KMS-11 (cell line): ENCODE data around the gene CFAP65.

ENCODE experiments used
- H2AFZ ChIP-seq: fragments of 200-600 bp; sonication (generic); 2 replicates; pipeline ENCODE4 v1.6.1; 2016; ENCODE audit warnings: antibody characterized with exemption, mixed run types, low read depth
- H3K27ac ChIP-seq: fragments of 200-600 bp; sonication (generic); 2 replicates; pipeline ENCODE4 v1.6.1; 2016; ENCODE audit warnings: mild to moderate bottlenecking, mixed run types
- H3K27me3 ChIP-seq: fragments of 200-600 bp; sonication (generic); 2 replicates; pipeline ENCODE4 v1.6.1; 2017; ENCODE audit warnings: mild to moderate bottlenecking, low read depth, mixed run types, moderate library complexity; ENCODE audit not compliant: insufficient read depth
- H3K36me3 ChIP-seq: fragments of 200-600 bp; sonication (generic); 2 replicates; pipeline ENCODE4 v1.6.1; 2017; ENCODE audit warnings: mild to moderate bottlenecking, mixed run types; ENCODE audit not compliant: insufficient read depth
- H3K4me1 ChIP-seq: fragments of 200-600 bp; sonication (generic); 2 replicates; pipeline ENCODE4 v1.6.1; 2016; ENCODE audit warnings: mild to moderate bottlenecking, low read depth, mixed run types; ENCODE audit not compliant: poor library complexity, severe bottlenecking
- H3K4me2 ChIP-seq: fragments of 200-600 bp; sonication (generic); 2 replicates; pipeline ENCODE4 v1.7.0; 2016; ENCODE audit warnings: mild to moderate bottlenecking, mixed run types
- H3K4me3 ChIP-seq: fragments of 200-600 bp; sonication (generic); IDR thresholded peaks from 2 replicates; pipeline ENCODE4 v1.6.1; 2017; ENCODE audit warnings: low read depth, low read length, mixed read lengths; ENCODE audit not compliant: insufficient read depth
- H3K79me2 ChIP-seq: fragments of 200-600 bp; sonication (generic); 2 replicates; pipeline ENCODE4 v1.6.1; 2016; ENCODE audit warnings: low read depth, mixed run types; ENCODE audit not compliant: insufficient read depth
- H3K9ac ChIP-seq: fragments of 200-600 bp; sonication (generic); 2 replicates; pipeline ENCODE4 v1.6.1; 2016; ENCODE audit warnings: mild to moderate bottlenecking, mixed run types
- H4K20me1 ChIP-seq: fragments of 200-600 bp; sonication (generic); 2 replicates; pipeline ENCODE4 v1.6.1; 2016; ENCODE audit warnings: mild to moderate bottlenecking, mixed run types; ENCODE audit not compliant: insufficient read depth
- TF ChIP-seq, protein P1 (sequence below): fragments of 200-600 bp; sonication (generic); conservative IDR thresholded peaks from 2 replicates; pipeline ENCODE4 v1.6.1; 2017; ENCODE audit warnings: low read depth, mild to moderate bottlenecking, antibody characterized with exemption, low read length, moderate library complexity, mixed read lengths

Gene CFAP65

DNA sequence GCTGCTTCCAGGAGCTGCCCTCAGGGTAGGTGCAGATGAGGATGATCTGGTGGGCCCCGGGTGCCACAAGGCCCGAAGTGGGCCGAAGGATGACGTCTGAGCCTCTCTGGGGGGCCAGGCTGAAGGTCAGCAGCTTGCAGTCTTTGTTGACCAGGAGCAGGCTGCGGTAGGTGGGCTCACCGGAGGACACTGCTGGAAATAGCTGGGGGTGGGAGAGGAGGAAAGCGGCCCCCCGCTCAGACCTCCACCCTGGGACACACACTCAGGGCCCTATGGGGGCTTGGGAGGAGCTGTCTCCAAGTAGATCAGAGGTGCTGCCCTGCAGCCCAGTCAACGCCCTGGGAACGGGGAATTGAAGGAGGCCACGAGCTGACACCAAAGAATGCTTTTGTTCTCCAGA, 17.3 kb downstream of the CFAP65 start:
- H3K27ac ChIP-seq, result no peak overlapping the region
- H3K9ac ChIP-seq, result no peak overlapping the region
- H3K36me3 ChIP-seq, result no peaks in the 10 kb centered on the region
- no peak overlapping the region for H3K4me3 ChIP-seq
- no peak overlapping the region for H2AFZ ChIP-seq
- H3K27me3 ChIP-seq, result peaks cover 43% of the 10 kb centered on the region
- H3K4me1 ChIP-seq, result no peaks in the 10 kb centered on the region
- no peak overlapping the region for H3K4me2 ChIP-seq
- TF ChIP-seq, protein P1, sequence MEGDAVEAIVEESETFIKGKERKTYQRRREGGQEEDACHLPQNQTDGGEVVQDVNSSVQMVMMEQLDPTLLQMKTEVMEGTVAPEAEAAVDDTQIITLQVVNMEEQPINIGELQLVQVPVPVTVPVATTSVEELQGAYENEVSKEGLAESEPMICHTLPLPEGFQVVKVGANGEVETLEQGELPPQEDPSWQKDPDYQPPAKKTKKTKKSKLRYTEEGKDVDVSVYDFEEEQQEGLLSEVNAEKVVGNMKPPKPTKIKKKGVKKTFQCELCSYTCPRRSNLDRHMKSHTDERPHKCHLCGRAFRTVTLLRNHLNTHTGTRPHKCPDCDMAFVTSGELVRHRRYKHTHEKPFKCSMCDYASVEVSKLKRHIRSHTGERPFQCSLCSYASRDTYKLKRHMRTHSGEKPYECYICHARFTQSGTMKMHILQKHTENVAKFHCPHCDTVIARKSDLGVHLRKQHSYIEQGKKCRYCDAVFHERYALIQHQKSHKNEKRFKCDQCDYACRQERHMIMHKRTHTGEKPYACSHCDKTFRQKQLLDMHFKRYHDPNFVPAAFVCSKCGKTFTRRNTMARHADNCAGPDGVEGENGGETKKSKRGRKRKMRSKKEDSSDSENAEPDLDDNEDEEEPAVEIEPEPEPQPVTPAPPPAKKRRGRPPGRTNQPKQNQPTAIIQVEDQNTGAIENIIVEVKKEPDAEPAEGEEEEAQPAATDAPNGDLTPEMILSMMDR, result no peak
- H3K79me2 ChIP-seq, result no peaks in the 10 kb centered on the region
- H4K20me1 ChIP-seq, result no peaks in the 10 kb centered on the region

DNA sequence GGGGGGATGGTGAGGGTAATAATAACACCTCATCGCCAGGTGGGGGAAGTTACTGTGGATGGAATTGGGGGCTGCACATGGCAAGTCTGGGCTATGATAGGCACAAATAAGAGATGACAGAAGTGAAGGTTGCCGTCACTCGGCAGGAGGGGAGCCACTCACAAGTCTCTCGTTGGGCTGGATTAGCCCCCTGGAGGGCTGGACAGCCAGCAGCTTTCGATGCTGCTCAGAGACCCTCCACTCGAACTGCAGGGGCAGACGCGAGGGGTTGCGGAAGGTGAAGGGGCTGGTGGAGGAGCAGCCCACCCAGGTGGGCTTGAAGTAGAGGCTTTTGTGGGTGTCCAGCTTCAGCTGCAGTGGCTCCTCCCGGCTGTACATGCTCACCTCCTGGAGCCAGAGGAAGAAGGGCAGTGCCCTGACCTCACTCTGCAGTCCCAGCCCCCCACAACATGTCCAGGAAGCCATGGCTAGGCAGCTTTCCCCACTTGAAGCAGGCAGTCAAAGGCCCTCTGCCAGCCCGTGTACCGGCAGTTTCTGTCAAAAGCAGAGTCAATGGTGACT, 18.2 kb downstream of the CFAP65 start:
- Histone ChIP-seq H4K20me1 (no peaks in the 10 kb centered on the region), H3K36me3 (no peaks in the 10 kb centered on the region), H2AFZ (no peak overlapping the region), H3K4me1 (no peaks in the 10 kb centered on the region), H3K4me2 (no peak overlapping the region), H3K27ac (no peak overlapping the region), H3K27me3 (peaks cover 42% of the 10 kb centered on the region), H3K9ac (no peak overlapping the region), H3K4me3 (no peak overlapping the region), H3K79me2 (no peaks in the 10 kb centered on the region)
- TF ChIP-seq, protein P1, result no peak

DNA sequence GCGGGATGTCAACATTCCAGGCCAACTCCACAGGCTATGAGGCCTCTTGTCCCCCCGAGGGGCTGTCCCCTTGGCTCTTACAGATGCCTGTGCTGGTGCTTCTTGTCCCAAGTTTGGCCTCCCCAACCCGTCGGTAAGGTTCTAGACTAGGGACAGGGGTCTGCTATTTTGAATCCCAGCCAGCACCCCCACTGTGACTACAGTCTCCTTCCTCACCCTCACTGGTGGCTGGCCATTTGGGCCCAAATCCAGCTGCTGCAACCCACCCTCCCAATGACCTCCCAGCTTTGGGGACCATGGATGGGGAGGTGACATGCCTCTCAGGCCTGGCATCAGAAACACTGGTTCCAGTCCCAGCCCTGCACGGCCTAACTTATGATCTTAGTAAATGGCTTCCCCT, 18.7 kb downstream of the CFAP65 start:
- H3K79me2 ChIP-seq, result no peaks in the 10 kb centered on the region
- TF ChIP-seq, protein P1, result no peak

DNA sequence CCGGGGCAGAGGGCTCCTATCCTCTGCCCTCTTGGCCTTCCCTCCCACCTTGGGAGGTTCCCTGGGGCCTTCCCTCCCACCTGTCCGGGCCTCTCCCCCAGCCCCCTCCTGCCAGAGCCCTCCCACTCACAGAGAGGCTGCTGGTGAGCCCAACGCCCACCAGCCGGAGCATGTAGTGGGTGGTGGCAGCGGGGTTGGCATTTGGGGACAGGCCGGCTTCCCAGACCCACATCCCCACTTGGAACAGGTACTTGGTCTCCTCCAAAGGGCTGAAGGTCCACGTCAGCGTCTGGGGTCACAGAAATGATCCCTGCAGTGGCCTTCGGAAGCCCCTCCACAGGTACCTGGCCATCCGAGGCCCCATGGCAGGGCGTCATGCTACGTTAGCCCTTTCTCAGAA, 19.3 kb downstream of the CFAP65 start:
- peaks cover 45% of the 10 kb centered on the region for H3K27me3 ChIP-seq
- H3K9ac ChIP-seq, result no peak overlapping the region
- H3K4me3 ChIP-seq, result no peak overlapping the region
- no peaks in the 10 kb centered on the region for H3K79me2 ChIP-seq
- no peaks in the 10 kb centered on the region for H3K36me3 ChIP-seq
- no peaks in the 10 kb centered on the region for H3K4me1 ChIP-seq
- no peak overlapping the region for H3K27ac ChIP-seq
- TF ChIP-seq, protein P1, result no peak
- no peak overlapping the region for H2AFZ ChIP-seq
- H3K4me2 ChIP-seq, result no peak overlapping the region
- no peaks in the 10 kb centered on the region for H4K20me1 ChIP-seq

More for the DNA sequence above, 18.7 kb downstream of the CFAP65 start:
- Histone ChIP-seq H3K4me2 (no peak overlapping the region), H3K4me1 (no peaks in the 10 kb centered on the region), H2AFZ (no peak overlapping the region), H3K9ac (no peak overlapping the region), H3K36me3 (no peaks in the 10 kb centered on the region), H3K27me3 (peaks cover 44% of the 10 kb centered on the region), H4K20me1 (no peaks in the 10 kb centered on the region), H3K27ac (no peak overlapping the region), H3K4me3 (no peak overlapping the region)
